ENCODE data around the gene CLNK.

The CLNK gene

DNA sequence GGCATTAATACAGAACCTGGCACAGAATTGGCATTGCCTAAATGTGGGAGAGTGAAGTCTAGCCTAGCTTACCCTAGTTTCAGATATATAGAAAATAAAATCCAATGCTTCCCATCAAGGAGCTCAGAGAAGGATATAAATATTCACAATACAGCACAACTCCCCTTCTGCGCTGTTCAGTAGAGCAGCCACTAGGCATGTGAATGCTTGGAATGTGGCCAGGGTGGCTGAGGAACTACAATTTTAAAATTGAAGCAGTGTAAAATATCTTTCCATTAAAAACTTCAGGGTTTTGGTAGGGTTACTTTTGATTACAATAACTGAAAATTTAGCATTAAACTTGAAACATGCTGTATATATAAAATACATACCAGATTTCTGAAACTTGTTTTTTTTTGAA is 246.8 kb downstream of the CLNK start:
- no peak for DNase-seq

Measured in NCI-H1105 treated with DMSO at 0.1 percent for 48 hours (cell line).